GOT3 (cell line): Measurements from ENCODE around the gene APOL6.
"Not testable (repeated sequence)": the region's sequence is repeated elsewhere in the genome, so short reads cannot be mapped to it uniquely, and the experiment has no call there.

Experiments used
- DNase-seq: peaks from one replicate; lab custom pipeline; 2025; ENCODE audit warnings: mixed read lengths; lab: John Stamatoyannopoulos, UW

APOL6 gene

GRCh38 chr22:35637254-35637653, 11.0 kb upstream of the APOL6 start:
- no peak for DNase-seq

- no peak for DNase-seq
Observed at GRCh38 chr22:35638001-35638400, 10.2 kb upstream of the APOL6 start.

- no peak for DNase-seq
Observed at GRCh38 chr22:35638410-35638809, 9.8 kb upstream of the APOL6 start.

GRCh38 chr22:35641494-35642120, 6.6 kb upstream of the APOL6 start:
- no peak for DNase-seq

GRCh38 chr22:35642305-35642741, 5.9 kb upstream of the APOL6 start:
- no peak for DNase-seq

- DNase-seq: no peak
Observed at GRCh38 chr22:35643991-35644390, 4.3 kb upstream of the APOL6 start.

- DNase-seq: no peak
Observed at GRCh38 chr22:35645646-35646045, 2.6 kb upstream of the APOL6 start.

- DNase-seq: no peak
Observed at GRCh38 chr22:35649026-35649553, 844 bp downstream of the APOL6 start.

GRCh38 chr22:35649636-35650250, 1.5 kb downstream of the APOL6 start:
- DNase-seq: no peak

- DNase-seq: no peak
Observed at GRCh38 chr22:35651085-35651484, 2.8 kb downstream of the APOL6 start.

- DNase-seq: no peak
Observed at GRCh38 chr22:35653824-35654223, 5.6 kb downstream of the APOL6 start.

- DNase-seq: no peak
Observed at GRCh38 chr22:35656284-35656752, 8.1 kb downstream of the APOL6 start.

GRCh38 chr22:35657571-35658312, 9.5 kb downstream of the APOL6 start:
- no peak for DNase-seq

GRCh38 chr22:35660291-35661127, 12.3 kb downstream of the APOL6 start:
- DNase-seq: no peak

- DNase-seq: no peak
Observed at GRCh38 chr22:35661464-35661863, 13.2 kb downstream of the APOL6 start.

- no peak for DNase-seq
Observed at GRCh38 chr22:35662914-35663313, 14.7 kb downstream of the APOL6 start.

GRCh38 chr22:35663371-35663770, 15.1 kb downstream of the APOL6 start:
- no peak for DNase-seq

GRCh38 chr22:35664955-35665587, 16.8 kb downstream of the APOL6 start:
- DNase-seq: no peak

- not testable (repeated sequence) for DNase-seq
Observed at GRCh38 chr22:35666699-35667098, 18.5 kb downstream of the APOL6 start.

GRCh38 chr22:35674335-35674734, 26.1 kb downstream of the APOL6 start:
- no peak for DNase-seq

- not testable (repeated sequence) for DNase-seq
Observed at GRCh38 chr22:35676065-35676464, 27.8 kb downstream of the APOL6 start.
